Measurements from ENCODE around the gene ADD1. TPM values are rescaled to one million over a fixed set of nuclear protein-coding genes. Genes with fewer than 3 reads are reported as not detected.
A peak's percentile ranks its signal among the peaks of the same experiment; 100 is the strongest.

The ADD1 gene
- total RNA-seq, 2 experiments from 2014 or later = 261 to 276 TPM

DNA sequence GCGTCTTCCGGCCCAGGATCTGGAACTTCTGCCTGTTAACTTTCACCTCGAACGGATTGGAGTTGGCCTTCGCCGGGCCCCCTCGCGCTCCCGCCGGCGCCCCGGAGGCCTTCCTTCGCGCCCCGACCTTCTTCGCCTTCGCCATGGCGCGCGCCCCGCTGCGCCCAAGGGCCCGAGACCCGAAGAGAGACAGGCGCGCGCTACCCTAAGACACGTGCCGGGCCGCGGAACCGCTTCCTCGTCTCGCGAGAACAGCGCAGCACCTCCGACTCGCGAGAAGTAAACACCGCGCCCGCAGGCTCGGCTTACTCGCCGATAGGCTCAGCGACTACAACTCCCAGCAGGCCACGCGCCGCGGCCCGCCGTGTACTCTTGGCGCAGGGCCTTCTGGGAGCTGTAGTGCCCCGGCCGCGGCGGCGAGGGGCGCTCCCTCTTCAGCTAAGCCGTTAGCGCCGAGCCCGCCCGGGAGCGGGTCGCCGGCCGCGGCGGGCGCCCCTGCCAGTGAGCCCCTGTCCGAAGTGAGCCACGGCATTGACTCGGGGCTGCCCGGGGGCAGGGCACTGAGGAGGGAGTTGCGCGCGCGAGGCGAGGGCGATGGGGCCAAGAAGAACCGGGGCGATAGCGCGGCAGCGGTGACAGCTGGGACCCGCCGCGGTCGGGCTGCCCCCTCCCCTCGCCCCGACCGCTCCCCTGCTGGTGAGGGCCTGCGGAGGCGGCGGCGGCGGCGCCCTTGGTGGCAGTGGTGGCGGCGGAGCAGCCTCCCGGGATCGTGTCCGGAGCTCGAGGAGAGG lies 119.7 kb downstream of the ADD1 start, which contains the start of the genes GRK4 and NOP14:
Gene GRK4 (plus strand): TSS at position 397 of the 791 bp plus-strand sequence. CDS start 500 bp downstream, outside the sequence.
Gene NOP14 (minus strand): TSS at position 232 of the 791 bp plus-strand sequence. CDS start 87 bp downstream, at position 145.
- Mint-ChIP-seq H3K27ac (peak within 1 kb of the TSS; percentile 79), H3K4me3 (peak within 1 kb of the TSS; percentile 87), H3K4me1 (peaks cover 31% of the 10 kb centered on the region), H3K9me3 (no peaks in the 10 kb centered on the region), H3K27me3 (peaks cover 3% of the 10 kb centered on the region), H3K36me3 (peaks cover 5% of the 10 kb centered on the region)
- DNase-seq = peak; percentile 96
- ATAC-seq (ENCODE audit: low read depth) = peak; percentile 86
- POLR2A ChIA-PET = interaction anchor here (0.7 to 3.1 kb wide), 18 partner anchors 9 to 551 kb away, joined by 3 to 10 read pairs (median 4); partner anchors contain the start of genes HTT and TNIP2

DNA sequence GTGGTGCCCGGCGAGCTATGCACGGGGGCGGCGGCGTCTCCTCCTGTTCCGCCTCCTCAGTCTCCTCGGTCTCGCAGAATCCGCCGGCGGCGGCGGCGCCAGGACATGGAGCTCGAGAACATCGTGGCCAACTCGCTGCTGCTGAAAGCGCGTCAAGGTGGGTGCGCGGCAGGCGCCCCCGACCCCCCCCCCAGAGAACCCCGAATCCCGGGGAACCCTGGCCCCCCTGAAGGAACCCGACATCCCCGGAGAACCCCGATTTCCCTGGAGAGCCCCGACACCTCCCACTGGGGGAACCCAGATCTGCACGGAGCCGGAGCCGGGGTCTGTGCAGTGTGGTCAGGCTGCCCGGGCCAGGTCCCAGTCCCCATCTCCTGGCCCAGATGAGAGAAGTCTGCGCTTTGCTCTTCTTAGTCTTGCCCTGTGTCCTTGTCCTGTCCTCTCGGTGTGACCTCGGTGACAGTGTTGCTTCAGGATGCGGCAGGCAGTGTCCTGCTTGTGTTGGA lies 120.4 kb downstream of the ADD1 start:
- POLR2A ChIA-PET = interaction anchor here (0.7 to 3.1 kb wide), 12 partner anchors 9 to 428 kb away, joined by 3 to 10 read pairs (median 4); partner anchors contain the start of gene TNIP2
- Mint-ChIP-seq H3K4me1 (peaks cover 25% of the 10 kb centered on the region), H3K27ac (peak overlapping the region; percentile 54)

DNA sequence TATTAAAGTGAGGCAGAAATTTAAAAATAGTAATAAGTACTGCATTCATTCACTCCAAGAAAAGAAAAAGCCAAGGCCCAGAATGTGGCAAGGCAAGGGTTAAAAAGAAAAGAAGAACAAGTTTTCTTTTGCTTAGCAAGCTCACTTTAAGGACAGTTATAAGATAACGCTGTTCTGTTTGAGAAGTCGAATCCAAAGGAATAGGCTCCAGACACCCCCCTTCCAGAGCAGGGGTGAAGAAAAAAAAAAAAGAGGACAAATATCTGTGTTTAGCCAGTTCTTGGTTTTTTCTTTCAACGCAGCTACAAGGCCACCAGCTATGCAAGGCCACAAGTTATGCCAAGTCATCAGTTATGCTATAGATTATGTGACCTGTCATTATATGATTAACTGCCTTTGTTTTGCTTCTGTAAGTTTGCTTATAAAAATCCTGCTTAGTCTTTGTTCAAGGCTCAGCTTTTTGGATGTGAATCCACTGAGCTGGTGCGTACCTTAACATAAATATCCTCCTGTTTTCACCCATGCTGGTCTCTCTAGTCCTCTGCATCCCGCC lies 121.1 kb downstream of the ADD1 start:
- POLR2A ChIA-PET = no interaction called here
- H3K27ac Mint-ChIP-seq = no peak overlapping the region

More for the DNA sequence above, 120.4 kb downstream of the ADD1 start:
- DNase-seq (no peak), ATAC-seq (ENCODE audit: low read depth) (peak; percentile 29)
- no peaks in the 10 kb centered on the region for H3K9me3 Mint-ChIP-seq
- H3K4me3 Mint-ChIP-seq = peak overlapping the region; percentile 87
- peaks cover 4% of the 10 kb centered on the region for H3K36me3 Mint-ChIP-seq
- H3K27me3 Mint-ChIP-seq = peaks cover 3% of the 10 kb centered on the region

DNA sequence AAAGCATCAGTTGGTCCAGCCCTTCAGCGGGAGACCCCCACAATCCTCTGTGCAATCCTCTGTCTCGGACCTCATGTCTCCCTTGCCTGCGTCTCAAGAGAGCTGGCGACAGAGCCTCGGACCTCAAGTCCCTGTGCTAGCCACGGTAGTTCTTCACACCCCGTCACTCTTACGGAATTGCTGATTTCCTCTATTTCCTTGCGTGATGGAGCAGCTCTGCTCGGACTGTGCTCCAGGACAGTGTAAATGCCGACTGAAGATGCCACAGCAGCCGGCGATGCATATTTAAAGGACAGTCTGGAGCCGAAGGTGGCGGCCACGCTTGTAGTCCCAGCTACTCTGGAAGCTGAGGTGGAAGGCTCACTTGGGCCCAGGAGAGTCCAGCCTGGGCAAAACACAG lies 121.6 kb downstream of the ADD1 start:
- peak overlapping the region; percentile 32 for H3K4me3 Mint-ChIP-seq
- ATAC-seq (ENCODE audit: low read depth) (no peak), DNase-seq (no peak)
- POLR2A ChIA-PET = no interaction called here
- H3K4me1 Mint-ChIP-seq = peaks cover 17% of the 10 kb centered on the region
- H3K27ac Mint-ChIP-seq = no peak overlapping the region
- H3K27me3 Mint-ChIP-seq = peaks cover 3% of the 10 kb centered on the region
- peaks cover 4% of the 10 kb centered on the region for H3K36me3 Mint-ChIP-seq
- no peaks in the 10 kb centered on the region for H3K9me3 Mint-ChIP-seq

More for the DNA sequence above, 121.1 kb downstream of the ADD1 start:
- Mint-ChIP-seq H3K36me3 (peaks cover 4% of the 10 kb centered on the region), H3K4me1 (peaks cover 21% of the 10 kb centered on the region), H3K27me3 (peaks cover 3% of the 10 kb centered on the region), H3K9me3 (no peaks in the 10 kb centered on the region), H3K4me3 (peak overlapping the region; percentile 87)
- no peak for DNase-seq
- no peak for ATAC-seq (ENCODE audit: low read depth)

DNA sequence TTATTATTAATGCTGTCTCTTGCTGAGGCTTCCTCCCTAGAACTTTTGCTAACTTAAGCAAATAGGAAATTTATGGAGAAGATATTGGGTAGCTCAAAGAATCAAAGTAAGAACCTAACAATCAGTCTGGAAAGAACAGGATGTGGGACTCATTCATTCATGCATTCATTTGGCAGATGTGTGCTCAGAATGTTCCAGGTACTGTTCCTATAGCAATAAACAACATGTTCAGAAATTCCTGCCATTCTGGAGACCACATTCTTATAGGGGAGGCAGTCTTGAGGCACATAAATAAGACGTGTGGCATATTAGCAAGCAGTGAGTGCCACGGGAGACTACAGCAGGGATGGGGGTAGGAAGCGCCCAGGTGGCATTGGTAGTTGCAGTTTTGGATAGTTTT lies 124.7 kb downstream of the ADD1 start:
- Mint-ChIP-seq H3K9me3 (no peaks in the 10 kb centered on the region), H3K4me3 (no peak overlapping the region), H3K36me3 (peaks cover 4% of the 10 kb centered on the region), H3K27ac (no peak overlapping the region), H3K4me1 (peaks cover 4% of the 10 kb centered on the region), H3K27me3 (peaks cover 3% of the 10 kb centered on the region)
- ATAC-seq (ENCODE audit: low read depth) (no peak), DNase-seq (no peak)
- POLR2A ChIA-PET = no interaction called here

DNA sequence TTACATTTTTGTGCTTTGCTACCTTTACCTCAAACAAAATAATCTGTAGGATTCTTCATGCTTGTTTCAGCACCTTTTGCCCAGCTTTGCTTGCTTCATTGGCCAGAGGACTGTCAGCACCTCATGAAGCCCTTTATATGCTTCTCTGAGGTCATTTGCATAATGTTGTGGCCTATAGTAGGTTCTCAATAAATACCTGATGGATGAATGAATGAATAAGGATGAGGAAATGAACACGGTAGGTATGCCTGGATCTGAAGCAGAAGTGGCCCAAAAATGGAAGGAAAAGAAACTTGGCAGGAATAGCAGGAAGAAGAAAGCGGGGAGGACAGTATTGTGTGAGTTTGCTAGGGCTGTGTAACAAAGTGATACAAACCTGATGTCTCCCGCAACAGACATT lies 127.6 kb downstream of the ADD1 start:
- no peaks in the 10 kb centered on the region for H3K27me3 Mint-ChIP-seq
- H3K36me3 Mint-ChIP-seq = no peaks in the 10 kb centered on the region
- H3K4me3 Mint-ChIP-seq = no peak overlapping the region
- H3K9me3 Mint-ChIP-seq = no peaks in the 10 kb centered on the region
- H3K4me1 Mint-ChIP-seq = no peaks in the 10 kb centered on the region
- ATAC-seq (ENCODE audit: low read depth) (no peak), DNase-seq (no peak)
- POLR2A ChIA-PET = no interaction called here
- no peak overlapping the region for H3K27ac Mint-ChIP-seq

DNA sequence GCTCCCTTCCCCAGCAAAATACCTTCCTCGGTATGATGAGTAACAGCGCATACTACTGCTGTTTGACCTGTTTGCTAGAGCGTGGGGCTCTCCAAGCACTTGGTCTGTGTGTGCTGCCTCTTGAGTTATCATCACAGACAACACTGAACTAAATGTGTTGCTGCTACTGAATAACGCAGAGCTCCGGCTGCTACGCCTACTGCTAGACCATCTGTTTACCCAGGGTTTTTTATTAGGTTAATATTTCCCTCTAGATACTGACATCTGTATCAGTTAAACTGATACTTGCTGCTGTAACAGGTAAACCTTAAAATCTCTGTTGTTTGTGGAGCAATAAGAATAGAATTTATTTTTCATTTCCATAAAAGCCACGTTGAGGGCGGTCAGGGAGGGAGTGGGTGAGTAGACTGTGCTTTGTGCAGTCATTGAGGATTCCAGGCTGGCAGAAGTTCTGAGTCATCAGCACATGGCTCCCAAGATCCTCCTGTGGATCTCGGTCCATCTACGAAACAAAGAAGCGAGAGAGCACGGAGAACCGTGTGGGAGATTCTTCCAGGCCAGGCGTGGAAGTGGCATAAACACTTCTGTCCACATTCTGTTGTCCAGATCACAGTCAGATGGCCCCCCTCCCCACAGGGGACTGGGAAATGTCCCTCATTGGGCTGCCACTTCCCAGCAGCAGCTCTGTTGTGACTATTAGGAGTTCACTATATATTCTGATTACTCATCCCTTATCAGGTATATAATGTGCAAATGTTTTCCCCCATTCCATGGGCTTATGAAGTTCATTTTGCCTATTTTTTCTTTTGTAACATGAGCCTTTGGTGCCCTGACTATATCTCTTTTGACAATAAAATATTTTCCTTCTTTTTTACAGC lies 133.8 kb downstream of the ADD1 start:
- POLR2A ChIA-PET = interaction anchor here (0.8 to 1.2 kb wide), 2 partner anchors 14 to 61 kb away, joined by 3 to 4 read pairs; partner anchors contain the start of genes GRK4 and NOP14
- Mint-ChIP-seq H3K4me3 (no peak overlapping the region), H3K9me3 (peaks cover 3% of the 10 kb centered on the region), H3K27me3 (peaks cover 3% of the 10 kb centered on the region), H3K36me3 (no peaks in the 10 kb centered on the region), H3K4me1 (no peaks in the 10 kb centered on the region), H3K27ac (no peak overlapping the region)
- DNase-seq (no peak), ATAC-seq (ENCODE audit: low read depth) (no peak)

Other genes starting within 250 kb of the ADD1 start
- gene TNIP2, start 87.5 kb upstream of the ADD1 start, total RNA-seq = 10 to 100 TPM; 47.0 to 50.0 TPM
- 10 to 100 TPM; 82.6 to 83.7 TPM for gene SH3BP2, start 50.8 kb upstream of the ADD1 start, total RNA-seq
- gene NOP14, start 119.6 kb downstream of the ADD1 start, total RNA-seq = 10 to 100 TPM; 36.8 to 40.3 TPM
- 1 to 10 TPM; 2.4 to 3.4 TPM for gene GRK4, start 119.7 kb downstream of the ADD1 start, total RNA-seq
- gene HTT-AS, start 230.7 kb downstream of the ADD1 start, total RNA-seq = not detected
- 10 to 100 TPM; 64.8 to 65.8 TPM for gene HTT, start 230.8 kb downstream of the ADD1 start, total RNA-seq